H1 (cell line): ENCODE measurements around the gene C5orf24. TPM values are rescaled to one million over a fixed set of nuclear protein-coding genes. Genes with fewer than 3 reads are reported as not detected.

Experiments
- ASH2L ChIP-seq: fragments of 200-600, 300-600 bp; sonication (generic); IDR thresholded peaks from one replicate; pipeline ENCODE4 v1.7.1; 2017; ENCODE audit warnings: low read length
- ATF3 ChIP-seq: IDR thresholded peaks from 2 replicates; pipeline ENCODE4 v1.6.1; 2011; ENCODE audit warnings: low read depth, mild to moderate bottlenecking, low read length; ENCODE audit not compliant: insufficient read depth
- BACH1 ChIP-seq: IDR thresholded peaks from 2 replicates; pipeline ENCODE4 v1.6.1; 2012; ENCODE audit warnings: low read length, improper control_type of control experiment
- BCL11A ChIP-seq, 2 experiments: IDR thresholded peaks; one replicate each; pipeline ENCODE4 v1.6.1; 2011; ENCODE audit warnings: low read depth in 2 of 2, low read length in 2 of 2, mild to moderate bottlenecking in 2 of 2
- BRCA1 ChIP-seq: IDR thresholded peaks from 2 replicates; pipeline ENCODE4 v1.6.1; 2012; ENCODE audit warnings: low read depth, low read length, improper control_type of control experiment
- CBX5 ChIP-seq: fragments of 300-800, 300-1000 bp; sonication (generic); IDR thresholded peaks from 2 replicates; pipeline ENCODE4 v1.7.1; 2016; ENCODE audit warnings: antibody characterized with exemption, low read length, low read depth
- CBX8 ChIP-seq: fragments of 300-800, 300-1000 bp; sonication (generic); IDR thresholded peaks from 2 replicates; pipeline ENCODE4 v1.7.1; 2016; ENCODE audit warnings: low read depth, low read length, borderline replicate concordance
- EZH2 ChIP-seq: fragments of 200-600 bp; sonication (generic); IDR thresholded peaks from 2 replicates; pipeline ENCODE4 v1.7.1; 2012; ENCODE audit warnings: low read depth, mild to moderate bottlenecking, moderate library complexity, low read length, inconsistent platforms; ENCODE audit not compliant: severe bottlenecking
- FOSL1 ChIP-seq: IDR thresholded peaks from 2 replicates; pipeline ENCODE4 v1.6.1; 2011; ENCODE audit warnings: mild to moderate bottlenecking, low read depth, low read length, moderate library complexity; ENCODE audit not compliant: insufficient read depth
- GABPA ChIP-seq: IDR thresholded peaks from 2 replicates; pipeline ENCODE4 v1.6.1; 2011; ENCODE audit warnings: mild to moderate bottlenecking, low read length, moderate library complexity, borderline replicate concordance; ENCODE audit not compliant: insufficient read depth
- JUN ChIP-seq: IDR thresholded peaks from 2 replicates; pipeline ENCODE4 v1.6.1; 2011; ENCODE audit warnings: low read depth, mild to moderate bottlenecking, improper control_type of control experiment, low read length
- KDM1A ChIP-seq: fragments of 200-600, 300-600 bp; sonication (generic); IDR thresholded peaks from 2 replicates; pipeline ENCODE4 v1.7.1; 2016; ENCODE audit warnings: mild to moderate bottlenecking, low read length, borderline replicate concordance
- MAFK ChIP-seq: IDR thresholded peaks from 2 replicates; pipeline ENCODE4 v1.6.1; 2012; ENCODE audit warnings: low read depth, mild to moderate bottlenecking, improper control_type of control experiment, low read length
- NANOG ChIP-seq: IDR thresholded peaks from 2 replicates; pipeline ENCODE4 v1.6.1; 2011; ENCODE audit warnings: low read length, low read depth, mild to moderate bottlenecking, inconsistent platforms; ENCODE audit not compliant: insufficient read depth, poor library complexity, severe bottlenecking
- POU5F1 ChIP-seq: IDR thresholded peaks from 2 replicates; pipeline ENCODE4 v1.6.1; 2011; ENCODE audit warnings: low read depth, mild to moderate bottlenecking, low read length, moderate library complexity
- RBBP5 ChIP-seq: IDR thresholded peaks from 2 replicates; pipeline ENCODE4 v1.7.1; 2012; ENCODE audit warnings: low read depth, mild to moderate bottlenecking, inconsistent platforms, low read length, moderate library complexity, borderline replicate concordance
- SIX5 ChIP-seq: IDR thresholded peaks from 2 replicates; pipeline ENCODE4 v1.6.1; 2011; ENCODE audit warnings: mild to moderate bottlenecking, low read depth, low read length
- SP2 ChIP-seq: IDR thresholded peaks from 2 replicates; pipeline ENCODE4 v1.6.1; 2012; ENCODE audit warnings: mild to moderate bottlenecking, low read length, inconsistent platforms
- SP4 ChIP-seq: IDR thresholded peaks from 2 replicates; pipeline ENCODE4 v1.6.1; 2012; ENCODE audit warnings: low read length, inconsistent platforms
- SUZ12 ChIP-seq: fragments of 200-600 bp; sonication (generic); IDR thresholded peaks from 2 replicates; pipeline ENCODE4 v1.6.1; 2012; ENCODE audit warnings: mild to moderate bottlenecking, inconsistent platforms, low read length, moderate library complexity, mixed read lengths
- TAF1 ChIP-seq: IDR thresholded peaks from 2 replicates; pipeline ENCODE4 v1.6.1; 2011; ENCODE audit warnings: mild to moderate bottlenecking, low read depth, low read length
- TAF7 ChIP-seq: optimal IDR thresholded peaks from 2 replicates; pipeline ENCODE3; 2011; ENCODE audit warnings: low read depth, mild to moderate bottlenecking, inconsistent platforms, low read length, moderate library complexity, borderline replicate concordance
- YY1 ChIP-seq: IDR thresholded peaks from 2 replicates; pipeline ENCODE4 v1.6.1; 2011; ENCODE audit warnings: low read depth, mild to moderate bottlenecking, low read length
- ZNF274 ChIP-seq: IDR thresholded peaks from 2 replicates; pipeline ENCODE4 v1.7.0; 2012; ENCODE audit warnings: low read length, borderline replicate concordance; ENCODE audit errors: extremely low read depth
- polyA plus RNA-seq, 7 experiments: library from polyadenylated mRNA; depleted of rRNA in 3 of 7; stranded (reverse) in 5 of 7; unstranded in 2 of 7; fragments of >200 nt in 5 of 7; fragments of 200-250 nt in 2 of 7; gene quantifications; 1 replicate in 5 of 7; 2 replicates in 1 of 7; 4 replicates in 1 of 7; pipeline versions ENCODE4 v1.2.1 to v1.2.3, GENCODE V29; 2011 to 2013; ENCODE audit warnings: missing spikeins in 2 of 7, mixed read lengths in 2 of 7
- total RNA-seq: library from RNA; stranded (reverse); fragmentation: NEBNext Ultra II Directional; extraction: Animal tissue kit (Norgen Biotek cat#: 25700); gene quantifications from 2 replicates; pipeline ENCODE4 v1.2.1, GENCODE V29; 2021
- TF ChIP-seq, protein P1 (sequence below): IDR thresholded peaks from 2 replicates; pipeline ENCODE4 v1.6.1; 2012; ENCODE audit warnings: inconsistent platforms

The C5orf24 gene
- total and polyA plus RNA-seq, 2 of the 8 experiments (the other 6 are each of a cell fraction or from before 2014, with no cell fraction given), result 11.1 to 20.2 TPM

DNA sequence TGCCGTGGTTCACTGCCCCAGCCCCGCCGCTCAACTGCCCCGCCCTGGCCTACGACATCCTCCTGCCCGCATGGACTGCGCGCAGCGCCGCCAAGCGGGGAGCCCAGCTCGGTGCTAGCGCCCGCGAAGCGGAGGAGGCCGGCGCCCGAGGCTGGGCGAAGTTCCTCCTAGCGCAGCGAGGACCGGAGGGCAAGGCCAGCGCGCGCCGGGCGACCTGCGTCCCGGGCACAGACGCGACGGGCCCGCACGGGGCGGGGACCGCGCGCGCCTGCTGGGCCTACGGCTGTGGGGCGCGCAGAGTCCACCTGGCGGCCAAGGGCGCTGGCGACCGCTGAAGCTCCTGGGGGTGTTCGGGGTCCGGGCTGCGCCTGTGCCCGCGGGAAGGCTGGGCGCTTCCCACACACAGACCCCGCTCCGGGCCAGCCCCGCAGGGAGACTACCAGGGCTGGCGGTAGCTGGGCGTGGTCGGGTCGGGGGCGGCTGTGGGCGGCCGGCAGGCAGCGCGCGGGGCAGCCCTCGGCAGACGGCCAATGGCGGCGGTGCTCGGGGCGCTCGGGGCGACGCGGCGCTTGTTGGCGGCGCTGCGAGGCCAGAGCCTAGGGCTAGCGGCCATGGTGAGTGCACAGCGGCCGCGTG, 59.0 kb downstream of the C5orf24 start, which contains the start of gene PCBD2 (continued):
- TF ChIP-seq ATF3 (no peak), SIX5 (no peak), JUN (no peak), ASH2L (no peak), SP4 (no peak), FOSL1 (no peak), SUZ12 (no peak), CBX8 (no peak), TAF1 (peak; percentile 79), POU5F1 (no peak), KDM1A (no peak), SP2 (no peak), EZH2 (peak; percentile 23), BRCA1 (no peak), BACH1 (no peak), ZNF274 (no peak), NANOG (peak; percentile 43), YY1 (peak; percentile 88; the same call in 1 of the 2 replicates), CBX5 (no peak), BCL11A (IDR thresholded peaks at IDR 0.05; ENCODE audit: low read depth in 2 of 2, low read length in 2 of 2) (no peak), TAF7 (peak; percentile 75), MAFK (no peak), GABPA (peak; percentile 63; the same call in 1 of the 2 replicates), RBBP5 (peak; percentile 56; the same call in 1 of the 2 replicates)
- TF ChIP-seq, protein P1, sequence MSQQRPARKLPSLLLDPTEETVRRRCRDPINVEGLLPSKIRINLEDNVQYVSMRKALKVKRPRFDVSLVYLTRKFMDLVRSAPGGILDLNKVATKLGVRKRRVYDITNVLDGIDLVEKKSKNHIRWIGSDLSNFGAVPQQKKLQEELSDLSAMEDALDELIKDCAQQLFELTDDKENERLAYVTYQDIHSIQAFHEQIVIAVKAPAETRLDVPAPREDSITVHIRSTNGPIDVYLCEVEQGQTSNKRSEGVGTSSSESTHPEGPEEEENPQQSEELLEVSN, result peak; percentile 6; the same call in 1 of the 2 replicates
